Measurements from ENCODE around the gene ZCCHC14. TPM values are rescaled to one million over a fixed set of nuclear protein-coding genes. Genes with fewer than 3 reads are reported as not detected.

The ZCCHC14 gene
- total and polyA plus RNA-seq, 2 experiments from 2014 or later: 4.3 to 14.5 TPM

GRCh38 chr16:87528690-87529579 lies 36.1 kb upstream of the ZCCHC14 start:
- Histone ChIP-seq H3K27me3 (no peaks in the 10 kb centered on the region), H3K4me2 (no peak overlapping the region), H3K9me3 (ENCODE audit: low read depth) (no peaks in the 10 kb centered on the region), H3K79me2 (no peaks in the 10 kb centered on the region), H3K4me3 (no peak overlapping the region), H3K4me1 (ENCODE audit: insufficient read depth) (peaks cover 4% of the 10 kb centered on the region), H3K9me2 (replicated peaks; ENCODE audit: insufficient read depth) (no peaks in the 10 kb centered on the region), H4K20me1 (ENCODE audit: insufficient read depth, poor library complexity, severe bottlenecking) (no peaks in the 10 kb centered on the region), H3K27ac (peak overlapping the region; percentile 16), H3K36me3 (replicated peaks; ENCODE audit: insufficient read depth, low read depth) (no peaks in the 10 kb centered on the region), H2AFZ (no peak overlapping the region)
- DNase-seq (ENCODE audit: low spot score): peak; percentile 31
- TF ChIP-seq EZH2phosphoT487 (IDR thresholded peaks at IDR 0.05; ENCODE audit: low read depth, severe bottlenecking, unreplicated experiment) (no peak), EZH2 (IDR thresholded peaks at IDR 0.05; ENCODE audit: borderline replicate concordance) (no peak)
- TF ChIP-seq, protein P1, sequence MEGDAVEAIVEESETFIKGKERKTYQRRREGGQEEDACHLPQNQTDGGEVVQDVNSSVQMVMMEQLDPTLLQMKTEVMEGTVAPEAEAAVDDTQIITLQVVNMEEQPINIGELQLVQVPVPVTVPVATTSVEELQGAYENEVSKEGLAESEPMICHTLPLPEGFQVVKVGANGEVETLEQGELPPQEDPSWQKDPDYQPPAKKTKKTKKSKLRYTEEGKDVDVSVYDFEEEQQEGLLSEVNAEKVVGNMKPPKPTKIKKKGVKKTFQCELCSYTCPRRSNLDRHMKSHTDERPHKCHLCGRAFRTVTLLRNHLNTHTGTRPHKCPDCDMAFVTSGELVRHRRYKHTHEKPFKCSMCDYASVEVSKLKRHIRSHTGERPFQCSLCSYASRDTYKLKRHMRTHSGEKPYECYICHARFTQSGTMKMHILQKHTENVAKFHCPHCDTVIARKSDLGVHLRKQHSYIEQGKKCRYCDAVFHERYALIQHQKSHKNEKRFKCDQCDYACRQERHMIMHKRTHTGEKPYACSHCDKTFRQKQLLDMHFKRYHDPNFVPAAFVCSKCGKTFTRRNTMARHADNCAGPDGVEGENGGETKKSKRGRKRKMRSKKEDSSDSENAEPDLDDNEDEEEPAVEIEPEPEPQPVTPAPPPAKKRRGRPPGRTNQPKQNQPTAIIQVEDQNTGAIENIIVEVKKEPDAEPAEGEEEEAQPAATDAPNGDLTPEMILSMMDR (IDR thresholded peaks at IDR 0.05; ENCODE audit: poor library complexity): no peak
- WGBS (ENCODE audit: low lambda C conversion rate, missing lambda C conversion rate): 70% methylated on average over 10 of the region's 10 CpGs

DNA sequence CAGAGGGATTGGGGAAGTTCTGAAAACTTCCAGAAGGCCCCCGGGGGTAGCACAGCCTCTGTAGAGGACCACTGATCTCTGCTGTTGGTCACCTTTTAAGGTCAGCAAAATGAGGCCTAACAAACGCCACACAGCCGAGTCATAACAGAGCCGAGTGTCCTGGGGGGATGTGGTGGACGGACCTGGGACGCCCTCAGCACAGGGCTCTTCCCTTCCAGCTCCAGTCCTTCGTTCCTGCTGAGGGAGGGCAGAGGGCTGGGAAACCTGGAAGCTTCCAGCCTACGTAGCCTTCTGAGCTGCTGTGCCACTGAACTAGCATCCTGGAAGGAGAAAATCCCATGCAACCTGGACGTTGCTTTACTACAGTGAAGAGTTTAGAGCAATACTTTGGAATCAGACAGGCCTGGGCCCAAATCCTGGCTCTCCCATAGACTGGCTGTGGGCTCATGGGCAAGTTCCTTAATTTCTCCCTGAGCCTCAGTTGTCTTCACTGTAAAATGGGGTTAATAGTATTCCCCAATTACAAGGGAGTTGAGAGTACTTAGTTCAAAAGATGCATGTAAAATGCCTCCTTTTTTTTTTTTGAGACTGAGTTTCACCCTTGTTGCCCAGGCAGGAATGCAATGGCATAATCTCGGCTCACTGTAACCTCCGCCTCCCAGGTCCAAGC lies 34.4 kb upstream of the ZCCHC14 start:
- no peak overlapping the region for H3K27ac ChIP-seq
- H3K9me3 ChIP-seq (ENCODE audit: low read depth): no peaks in the 10 kb centered on the region
- H3K4me1 ChIP-seq (ENCODE audit: insufficient read depth): peaks cover 4% of the 10 kb centered on the region
- no peaks in the 10 kb centered on the region for H3K9me2 ChIP-seq (replicated peaks; ENCODE audit: insufficient read depth)
- no peaks in the 10 kb centered on the region for H3K36me3 ChIP-seq (replicated peaks; ENCODE audit: insufficient read depth, low read depth)
- no peak overlapping the region for H3K4me3 ChIP-seq
- no peak overlapping the region for H2AFZ ChIP-seq
- no peak overlapping the region for H3K4me2 ChIP-seq
- no peaks in the 10 kb centered on the region for H3K79me2 ChIP-seq
- WGBS (ENCODE audit: low lambda C conversion rate, missing lambda C conversion rate): 64% methylated on average over 11 of the region's 11 CpGs
- TF ChIP-seq, protein P1 (IDR thresholded peaks at IDR 0.05; ENCODE audit: poor library complexity): no peak
- TF ChIP-seq EZH2phosphoT487 (IDR thresholded peaks at IDR 0.05; ENCODE audit: low read depth, severe bottlenecking, unreplicated experiment) (no peak), EZH2 (IDR thresholded peaks at IDR 0.05; ENCODE audit: borderline replicate concordance) (no peak)
- no peaks in the 10 kb centered on the region for H4K20me1 ChIP-seq (ENCODE audit: insufficient read depth, poor library complexity, severe bottlenecking)
- no peaks in the 10 kb centered on the region for H3K27me3 ChIP-seq
- DNase-seq (ENCODE audit: low spot score): no peak

DNA sequence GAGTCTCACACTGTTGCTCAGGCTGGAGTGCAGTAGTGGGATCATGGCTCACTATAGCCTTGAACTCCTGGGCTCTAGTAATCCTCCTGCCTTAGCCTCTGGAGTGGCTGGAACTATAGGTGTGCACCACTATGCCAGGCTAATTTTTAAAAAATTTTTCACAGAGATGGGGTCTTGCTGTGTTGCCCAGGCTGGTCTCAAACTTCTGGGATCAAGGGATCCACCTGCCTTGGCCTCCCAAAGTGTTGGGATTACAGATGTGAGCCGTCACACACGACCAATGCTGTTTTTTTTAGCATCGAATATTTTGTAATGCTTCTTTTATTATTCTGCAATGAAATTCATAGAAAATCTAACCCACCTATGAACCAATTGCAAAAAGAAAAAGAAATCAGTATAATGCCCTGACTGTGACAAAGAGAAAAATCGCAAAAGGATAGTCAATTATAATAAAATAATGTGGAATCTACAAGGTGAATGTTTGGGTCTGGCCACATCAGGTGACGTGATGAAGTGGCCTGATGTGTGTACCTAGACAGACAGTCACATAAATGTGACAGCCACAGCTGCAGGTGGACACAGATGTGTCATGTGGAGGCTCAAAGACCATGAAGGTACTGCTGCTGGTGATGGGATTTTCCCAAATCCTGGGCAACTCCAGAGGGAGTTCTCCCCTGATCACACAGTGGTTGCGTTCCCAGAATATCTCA lies 33.6 kb upstream of the ZCCHC14 start:
- H3K27me3 ChIP-seq: no peaks in the 10 kb centered on the region
- H3K4me2 ChIP-seq: no peak overlapping the region
- no peak overlapping the region for H3K4me3 ChIP-seq
- no peaks in the 10 kb centered on the region for H3K9me2 ChIP-seq (replicated peaks; ENCODE audit: insufficient read depth)
- no peak for DNase-seq (ENCODE audit: low spot score)
- no peaks in the 10 kb centered on the region for H3K36me3 ChIP-seq (replicated peaks; ENCODE audit: insufficient read depth, low read depth)
- H3K27ac ChIP-seq: no peak overlapping the region
- H3K4me1 ChIP-seq (ENCODE audit: insufficient read depth): peaks cover 4% of the 10 kb centered on the region
- H3K79me2 ChIP-seq: no peaks in the 10 kb centered on the region
- TF ChIP-seq EZH2 (IDR thresholded peaks at IDR 0.05; ENCODE audit: borderline replicate concordance) (no peak), EZH2phosphoT487 (IDR thresholded peaks at IDR 0.05; ENCODE audit: low read depth, severe bottlenecking, unreplicated experiment) (no peak)
- TF ChIP-seq, protein P1 (IDR thresholded peaks at IDR 0.05; ENCODE audit: poor library complexity): no peak
- WGBS (ENCODE audit: low lambda C conversion rate, missing lambda C conversion rate): 84% methylated on average over 6 of the region's 6 CpGs
- H2AFZ ChIP-seq: no peak overlapping the region
- H3K9me3 ChIP-seq (ENCODE audit: low read depth): no peaks in the 10 kb centered on the region
- no peaks in the 10 kb centered on the region for H4K20me1 ChIP-seq (ENCODE audit: insufficient read depth, poor library complexity, severe bottlenecking)

All from hepatocyte (in vitro differentiated cells).